Measurements from ENCODE around the gene QPCT. TPM values are rescaled to one million over a fixed set of nuclear protein-coding genes. Genes with fewer than 3 reads are reported as not detected.

Gene QPCT
- total RNA-seq, 1 experiment from 2014 or later = 13.6 TPM

GRCh38 chr2:37325625-37326071, 18.8 kb upstream of the QPCT start:
- Mint-ChIP-seq H3K27me3 (ENCODE audit: low read depth) (peaks cover 20% of the 10 kb centered on the region), H3K4me3 (peak overlapping the region; percentile 78), H3K9me3 (no peaks in the 10 kb centered on the region), H3K36me3 (peaks cover 5% of the 10 kb centered on the region; the same call in 1 of the 2 replicates), H3K4me1 (peaks cover 35% of the 10 kb centered on the region), H3K27ac (no peak overlapping the region)
- ChIA-PET POLR2A (no interaction called here), CTCF (interaction anchor here (1.0 kb wide), 1 partner anchor 507 kb away, joined by 3 read pairs; no protein-coding TSS in a partner anchor)
- TF ChIP-seq ESRRA (CRISPR knock-in tag; IDR thresholded peaks at IDR 0.05; ENCODE audit: borderline replicate concordance) (no peak), PRRX2 (CRISPR knock-in tag; IDR thresholded peaks at IDR 0.05) (no peak), ZNF219 (CRISPR knock-in tag; IDR thresholded peaks at IDR 0.05; ENCODE audit: borderline replicate concordance) (no peak), GTF2I (CRISPR knock-in tag; conservative IDR thresholded peaks at IDR 0.05) (no peak), ELF4 (CRISPR knock-in tag; IDR thresholded peaks at IDR 0.05; ENCODE audit: low read depth) (no peak), ZNF396 (CRISPR knock-in tag; IDR thresholded peaks at IDR 0.05; ENCODE audit: borderline replicate concordance) (no peak), NR3C1 (CRISPR knock-in tag; conservative IDR thresholded peaks at IDR 0.05; ENCODE audit: low read depth) (no peak), JUN (CRISPR knock-in tag; IDR thresholded peaks at IDR 0.05) (no peak), MXD4 (CRISPR knock-in tag; IDR thresholded peaks at IDR 0.05; ENCODE audit: borderline replicate concordance) (no peak)
- DNase-seq (ENCODE audit: low spot score) (no peak), ATAC-seq (no peak)

- ATAC-seq (no peak), DNase-seq (ENCODE audit: low spot score) (no peak)
- peak overlapping the region; percentile 12; the same call in 1 of the 2 replicates for H3K4me3 Mint-ChIP-seq
Observed at GRCh38 chr2:37326285-37326684, 18.1 kb upstream of the QPCT start.

More at GRCh38 chr2:37326285-37326684, 18.1 kb upstream of the QPCT start:
- Mint-ChIP-seq H3K4me1 (peaks cover 29% of the 10 kb centered on the region), H3K27ac (no peak overlapping the region), H3K27me3 (ENCODE audit: low read depth) (peaks cover 20% of the 10 kb centered on the region), H3K36me3 (peaks cover 5% of the 10 kb centered on the region; the same call in 1 of the 2 replicates), H3K9me3 (no peaks in the 10 kb centered on the region)
- TF ChIP-seq IRF2 (CRISPR knock-in tag; IDR thresholded peaks at IDR 0.05; ENCODE audit: borderline replicate concordance, low read depth) (no peak), PREB (CRISPR knock-in tag; IDR thresholded peaks at IDR 0.05; ENCODE audit: borderline replicate concordance) (no peak), ZNF232 (CRISPR knock-in tag; IDR thresholded peaks at IDR 0.05) (no peak), SP1 (CRISPR knock-in tag; conservative IDR thresholded peaks at IDR 0.05) (no peak), ZNF281 (CRISPR knock-in tag; IDR thresholded peaks at IDR 0.05) (no peak), NFATC4 (CRISPR knock-in tag; IDR thresholded peaks at IDR 0.05) (no peak), FOXJ3 (CRISPR knock-in tag; IDR thresholded peaks at IDR 0.05; ENCODE audit: borderline replicate concordance) (no peak), MXD4 (CRISPR knock-in tag; IDR thresholded peaks at IDR 0.05; ENCODE audit: borderline replicate concordance) (no peak), HMGXB4 (CRISPR knock-in tag; IDR thresholded peaks at IDR 0.05) (no peak), HMGA2 (CRISPR knock-in tag; IDR thresholded peaks at IDR 0.05) (no peak), ZNF121 (CRISPR knock-in tag; IDR thresholded peaks at IDR 0.05) (no peak), USF1 (CRISPR knock-in tag; IDR thresholded peaks at IDR 0.05) (no peak)
- TF ChIP-seq, protein P1, sequence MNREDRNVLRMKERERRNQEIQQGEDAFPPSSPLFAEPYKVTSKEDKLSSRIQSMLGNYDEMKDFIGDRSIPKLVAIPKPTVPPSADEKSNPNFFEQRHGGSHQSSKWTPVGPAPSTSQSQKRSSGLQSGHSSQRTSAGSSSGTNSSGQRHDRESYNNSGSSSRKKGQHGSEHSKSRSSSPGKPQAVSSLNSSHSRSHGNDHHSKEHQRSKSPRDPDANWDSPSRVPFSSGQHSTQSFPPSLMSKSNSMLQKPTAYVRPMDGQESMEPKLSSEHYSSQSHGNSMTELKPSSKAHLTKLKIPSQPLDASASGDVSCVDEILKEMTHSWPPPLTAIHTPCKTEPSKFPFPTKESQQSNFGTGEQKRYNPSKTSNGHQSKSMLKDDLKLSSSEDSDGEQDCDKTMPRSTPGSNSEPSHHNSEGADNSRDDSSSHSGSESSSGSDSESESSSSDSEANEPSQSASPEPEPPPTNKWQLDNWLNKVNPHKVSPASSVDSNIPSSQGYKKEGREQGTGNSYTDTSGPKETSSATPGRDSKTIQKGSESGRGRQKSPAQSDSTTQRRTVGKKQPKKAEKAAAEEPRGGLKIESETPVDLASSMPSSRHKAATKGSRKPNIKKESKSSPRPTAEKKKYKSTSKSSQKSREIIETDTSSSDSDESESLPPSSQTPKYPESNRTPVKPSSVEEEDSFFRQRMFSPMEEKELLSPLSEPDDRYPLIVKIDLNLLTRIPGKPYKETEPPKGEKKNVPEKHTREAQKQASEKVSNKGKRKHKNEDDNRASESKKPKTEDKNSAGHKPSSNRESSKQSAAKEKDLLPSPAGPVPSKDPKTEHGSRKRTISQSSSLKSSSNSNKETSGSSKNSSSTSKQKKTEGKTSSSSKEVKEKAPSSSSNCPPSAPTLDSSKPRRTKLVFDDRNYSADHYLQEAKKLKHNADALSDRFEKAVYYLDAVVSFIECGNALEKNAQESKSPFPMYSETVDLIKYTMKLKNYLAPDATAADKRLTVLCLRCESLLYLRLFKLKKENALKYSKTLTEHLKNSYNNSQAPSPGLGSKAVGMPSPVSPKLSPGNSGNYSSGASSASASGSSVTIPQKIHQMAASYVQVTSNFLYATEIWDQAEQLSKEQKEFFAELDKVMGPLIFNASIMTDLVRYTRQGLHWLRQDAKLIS (CRISPR knock-in tag; IDR thresholded peaks at IDR 0.05; ENCODE audit: borderline replicate concordance) = no peak
- CTCF ChIA-PET = no interaction called here
- POLR2A ChIA-PET = no interaction called here
